Naive B cell (primary cell): ENCODE measurements around the gene CIAO2A. TPM values are rescaled to one million over a fixed set of nuclear protein-coding genes. Genes with fewer than 3 reads are reported as not detected.

Source experiments
- ATAC-seq, 2 donors: fragments of 150-1000 bp; cut with Tn5 transposase; 2 replicates each; pipeline ENCODE4 v1.10.0; 2021; ENCODE audit warnings: low read depth in 2 of 2, mild to moderate bottlenecking in 2 of 2, moderate library complexity in 2 of 2
- DNase-seq: peaks from one replicate; pipeline ENCODE4 v3.0.0; 2022
- H3K27ac Mint-ChIP-seq, 6 donors: one replicate each; pipeline ENCODE4 v1.8.0; 2020 to 2022; ENCODE audit warnings: mild to moderate bottlenecking in 6 of 6, mixed read lengths in 6 of 6, moderate library complexity in 5 of 6, inconsistent platforms in 2 of 6
- H3K27me3 Mint-ChIP-seq, 3 donors: one replicate each; pipeline ENCODE4 v1.8.0; 2021 to 2022; ENCODE audit warnings: mixed read lengths in 3 of 3, mild to moderate bottlenecking in 1 of 3
- H3K36me3 Mint-ChIP-seq, 2 donors: one replicate each; pipeline ENCODE4 v1.8.0; 2020 to 2022; ENCODE audit warnings: mixed read lengths in 2 of 2, inconsistent platforms in 1 of 2, mild to moderate bottlenecking in 1 of 2
- H3K4me1 Mint-ChIP-seq, 3 donors: one replicate each; pipeline ENCODE4 v1.8.0; 2020 to 2022; ENCODE audit warnings: mixed read lengths in 3 of 3, inconsistent platforms in 1 of 3, mild to moderate bottlenecking in 1 of 3, moderate library complexity in 1 of 3
- H3K4me3 Mint-ChIP-seq, 8 donors: one replicate each; pipeline ENCODE4 v1.8.0; 2020 to 2022; ENCODE audit warnings: mild to moderate bottlenecking in 8 of 8, mixed read lengths in 8 of 8, moderate library complexity in 8 of 8, inconsistent platforms in 2 of 8
- H3K9me3 Mint-ChIP-seq, 7 donors: one replicate each; pipeline ENCODE4 v1.8.0; 2020 to 2022; ENCODE audit warnings: mixed read lengths in 7 of 7, mild to moderate bottlenecking in 5 of 7, inconsistent platforms in 2 of 7, moderate library complexity in 1 of 7
- polyA plus RNA-seq, 6 donors: library from polyadenylated mRNA; unstranded; fragments of 300-500 nt; fragmentation: Illumina TruSeq; gene quantifications; one replicate each; pipeline ENCODE4 v1.2.3, GENCODE V29; 2021; ENCODE audit warnings: low read depth in 6 of 6

Gene CIAO2A
- polyA plus RNA-seq, 6 donors from 2014 or later: 260 to 473 (median 320) TPM

- H3K9me3 Mint-ChIP-seq: no peaks in the 10 kb centered on the region
- no peaks in the 10 kb centered on the region for H3K27me3 Mint-ChIP-seq
- DNase-seq (no peak), ATAC-seq (no peak)
- no peaks in the 10 kb centered on the region for H3K36me3 Mint-ChIP-seq
- no peak overlapping the region for H3K27ac Mint-ChIP-seq
- H3K4me1 Mint-ChIP-seq: peaks cover 17 to 22% (median 20%) of the 10 kb centered on the region in 3 donors
- no peak overlapping the region for H3K4me3 Mint-ChIP-seq
Observed at GRCh38 chr15:64038878-64039610, 54.6 kb downstream of the CIAO2A start.

DNA sequence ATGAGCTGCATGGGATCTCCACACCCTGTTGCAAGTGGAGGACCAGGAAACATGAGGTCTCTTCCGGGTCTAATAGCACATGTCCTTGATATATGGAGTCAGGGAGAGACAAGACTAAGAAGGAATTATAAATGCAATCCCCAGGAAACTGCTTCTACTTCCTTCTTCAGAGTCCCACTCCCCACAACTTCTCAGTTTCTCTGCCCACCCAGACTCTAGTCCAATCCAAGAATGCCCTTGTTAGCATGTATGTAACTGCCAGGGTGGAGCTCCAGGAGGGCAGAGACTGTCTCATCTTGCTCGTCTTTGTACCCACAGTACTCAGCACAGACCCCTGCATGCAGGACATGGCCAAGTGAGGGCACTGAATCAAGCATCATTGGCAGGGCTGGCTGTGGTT, 55.7 kb downstream of the CIAO2A start:
- ATAC-seq (no peak), DNase-seq (no peak)
- Mint-ChIP-seq H3K4me3 (no peak overlapping the region), H3K27me3 (no peaks in the 10 kb centered on the region), H3K36me3 (no peaks in the 10 kb centered on the region), H3K27ac (no peak overlapping the region), H3K9me3 (no peaks in the 10 kb centered on the region), H3K4me1 (peaks cover 11 to 16% (median 13%) of the 10 kb centered on the region in 3 donors)

DNA sequence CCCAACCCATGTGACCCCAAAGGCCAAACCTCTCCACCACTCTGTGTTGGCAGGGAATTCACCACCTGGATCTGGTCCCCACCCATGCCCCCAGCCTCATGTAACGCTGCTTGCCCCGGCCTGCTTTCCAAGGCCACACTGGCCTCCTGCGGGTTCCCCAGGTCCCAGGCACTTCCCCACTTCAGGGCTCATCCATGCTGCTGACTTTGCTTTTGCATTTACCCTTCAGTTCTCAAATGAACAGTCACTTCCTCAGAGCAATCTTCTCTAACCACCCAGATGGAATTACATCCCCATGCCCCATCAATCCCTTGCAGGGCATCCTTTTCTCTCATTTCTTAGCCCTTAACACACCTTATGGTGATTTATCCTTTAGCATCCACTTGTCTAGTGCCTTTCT, 56.5 kb downstream of the CIAO2A start:
- no peaks in the 10 kb centered on the region for H3K9me3 Mint-ChIP-seq
- DNase-seq: no peak
- peaks cover 6 to 16% (median 13%) of the 10 kb centered on the region in 3 donors for H3K4me1 Mint-ChIP-seq
- ATAC-seq: no peak
- H3K27ac Mint-ChIP-seq: peak overlapping the region in 1 of 6 donors; percentile 72
- no peaks in the 10 kb centered on the region for H3K27me3 Mint-ChIP-seq
- H3K36me3 Mint-ChIP-seq: no peaks in the 10 kb centered on the region
- H3K4me3 Mint-ChIP-seq: peak overlapping the region in 1 of 8 donors; percentile 25

DNA sequence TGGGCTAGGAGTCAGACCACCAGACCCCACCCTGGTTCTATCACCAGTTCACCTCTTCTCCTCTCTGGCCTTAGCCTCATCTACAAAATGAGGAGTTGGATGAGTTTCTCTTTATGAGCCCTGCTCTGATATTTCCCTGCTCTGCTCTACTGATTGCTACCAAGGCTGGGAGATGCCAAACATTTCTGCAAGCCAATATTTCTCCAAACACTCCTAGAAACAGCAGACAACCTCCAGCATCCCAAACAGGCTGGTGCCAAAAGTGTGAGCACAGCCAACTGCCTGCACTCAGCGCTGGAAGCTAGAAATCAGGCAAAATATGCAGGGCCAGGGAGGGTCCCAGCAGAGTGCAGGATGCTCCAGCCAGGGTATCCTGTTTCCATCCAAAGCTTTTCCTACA, 58.1 kb downstream of the CIAO2A start:
- DNase-seq (no peak), ATAC-seq (no peak)
- no peaks in the 10 kb centered on the region for H3K36me3 Mint-ChIP-seq
- no peak overlapping the region for H3K27ac Mint-ChIP-seq
- peaks cover 6 to 16% (median 16%) of the 10 kb centered on the region in 3 donors for H3K4me1 Mint-ChIP-seq
- no peak overlapping the region for H3K4me3 Mint-ChIP-seq
- H3K27me3 Mint-ChIP-seq: no peaks in the 10 kb centered on the region
- no peaks in the 10 kb centered on the region for H3K9me3 Mint-ChIP-seq

GRCh38 chr15:64034519-64034918, 59.1 kb downstream of the CIAO2A start:
- H3K27ac Mint-ChIP-seq: peak overlapping the region in 2 of 6 donors; percentile 5 to 83
- H3K9me3 Mint-ChIP-seq: no peaks in the 10 kb centered on the region
- H3K36me3 Mint-ChIP-seq: no peaks in the 10 kb centered on the region
- peaks cover 6 to 16% (median 16%) of the 10 kb centered on the region in 3 donors for H3K4me1 Mint-ChIP-seq
- DNase-seq (no peak), ATAC-seq (no peak)
- H3K27me3 Mint-ChIP-seq: no peaks in the 10 kb centered on the region
- peak overlapping the region in 2 of 8 donors; percentile 2 to 40 for H3K4me3 Mint-ChIP-seq

DNA sequence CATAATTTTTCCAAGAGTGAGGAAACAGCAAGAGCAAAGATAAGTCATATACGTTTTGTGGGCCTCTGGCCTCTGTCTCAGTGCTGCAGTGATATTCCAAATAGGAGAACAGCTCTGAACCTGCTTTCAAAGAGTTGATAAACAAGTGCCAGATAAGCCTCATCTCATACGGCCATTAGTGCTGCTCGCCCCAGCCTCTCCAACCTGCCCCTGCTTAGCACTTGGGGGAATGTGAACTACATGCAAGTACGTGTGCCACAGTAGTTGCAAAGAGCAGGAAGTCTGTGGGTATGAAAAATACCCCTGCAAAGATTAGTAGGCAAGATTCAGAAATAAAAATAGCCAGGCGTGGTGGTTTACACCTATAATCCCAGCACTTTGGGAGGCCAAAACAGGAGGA, 61.3 kb downstream of the CIAO2A start:
- peaks cover 6 to 16% (median 16%) of the 10 kb centered on the region in 3 donors for H3K4me1 Mint-ChIP-seq
- H3K36me3 Mint-ChIP-seq: no peaks in the 10 kb centered on the region
- H3K9me3 Mint-ChIP-seq: no peaks in the 10 kb centered on the region
- no peaks in the 10 kb centered on the region for H3K27me3 Mint-ChIP-seq
- H3K4me3 Mint-ChIP-seq: peak overlapping the region in 2 of 8 donors; percentile 26 to 67
- DNase-seq (no peak), ATAC-seq (no peak)
- peak overlapping the region in 1 of 6 donors; percentile 0 for H3K27ac Mint-ChIP-seq

DNA sequence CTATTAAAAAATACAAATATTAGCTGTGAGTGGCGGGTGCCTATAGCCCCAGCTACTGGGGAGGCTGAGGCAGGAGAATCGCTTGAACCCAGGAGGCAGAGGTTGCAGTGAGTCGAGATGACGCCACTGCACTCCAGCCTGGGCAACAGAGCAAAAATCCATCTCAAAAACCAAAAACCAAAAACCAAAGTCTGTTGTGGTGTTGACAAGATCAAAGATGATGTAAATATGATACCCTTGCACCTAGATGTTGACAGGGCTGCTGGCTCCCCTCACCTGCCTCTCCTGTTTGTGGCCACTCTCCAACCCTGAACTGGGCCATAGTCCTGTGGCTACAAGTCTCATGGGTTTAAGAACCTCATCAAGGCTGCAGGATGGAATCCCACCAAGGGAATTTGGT, 63.5 kb downstream of the CIAO2A start:
- Mint-ChIP-seq H3K4me1 (peaks cover 6 to 13% (median 9%) of the 10 kb centered on the region in 3 donors), H3K9me3 (no peaks in the 10 kb centered on the region), H3K36me3 (no peaks in the 10 kb centered on the region), H3K4me3 (no peak overlapping the region), H3K27ac (no peak overlapping the region), H3K27me3 (no peaks in the 10 kb centered on the region)
- no peak for ATAC-seq
- DNase-seq: no peak

- no peaks in the 10 kb centered on the region for H3K9me3 Mint-ChIP-seq
- no peak for ATAC-seq
- DNase-seq: no peak
- no peaks in the 10 kb centered on the region for H3K36me3 Mint-ChIP-seq
- peak overlapping the region in 1 of 8 donors; percentile 62 for H3K4me3 Mint-ChIP-seq
- no peak overlapping the region for H3K27ac Mint-ChIP-seq
- no peaks in the 10 kb centered on the region for H3K27me3 Mint-ChIP-seq
- H3K4me1 Mint-ChIP-seq: peaks cover 6 to 10% (median 8%) of the 10 kb centered on the region in 3 donors
Observed at GRCh38 chr15:64029633-64030032, 64.0 kb downstream of the CIAO2A start.

DNA sequence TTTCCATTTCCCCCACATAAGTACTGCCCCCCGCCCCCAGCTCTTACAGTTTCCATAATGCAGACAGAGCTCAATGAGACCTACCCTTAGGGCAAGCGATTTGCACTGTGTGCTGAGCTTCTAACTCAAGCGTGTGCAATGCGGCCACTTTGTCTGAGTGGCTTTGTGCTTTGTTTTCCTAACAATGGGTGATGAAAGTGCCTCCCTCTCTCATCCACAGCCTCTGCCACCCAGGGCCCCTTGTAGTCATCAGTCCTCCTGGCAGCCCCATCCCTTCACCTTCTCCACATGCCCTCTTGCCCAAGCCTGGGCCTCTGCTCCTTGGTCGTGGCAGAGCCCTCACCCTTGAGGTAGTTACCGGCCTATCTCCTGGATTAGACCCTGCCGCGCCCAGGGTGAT, 64.5 kb downstream of the CIAO2A start:
- no peak for ATAC-seq
- Mint-ChIP-seq H3K4me3 (no peak overlapping the region), H3K27me3 (no peaks in the 10 kb centered on the region), H3K36me3 (no peaks in the 10 kb centered on the region), H3K4me1 (peaks cover 1 to 5% (median 3%) of the 10 kb centered on the region in 3 donors), H3K9me3 (no peaks in the 10 kb centered on the region), H3K27ac (peak overlapping the region in 1 of 6 donors; percentile 78)
- DNase-seq: no peak

DNA sequence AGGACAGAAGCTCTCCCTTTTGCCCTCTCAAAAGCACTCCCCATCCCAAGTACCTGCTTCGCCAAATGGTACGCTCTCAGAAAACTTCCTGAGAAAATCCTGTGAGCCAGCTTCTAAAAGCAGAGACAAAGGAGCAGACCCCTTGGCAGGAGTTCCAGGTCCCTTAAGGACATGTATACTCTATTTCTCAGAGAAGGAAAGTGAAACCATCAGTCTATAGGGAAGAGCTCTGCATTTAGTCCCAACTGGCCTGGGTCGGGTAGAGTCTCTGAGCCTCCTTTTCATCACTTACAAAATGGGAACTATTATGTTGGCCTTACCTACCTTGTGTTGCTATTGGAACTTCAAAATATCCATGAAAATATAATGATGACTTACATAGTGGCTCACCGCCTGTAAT, 67.0 kb downstream of the CIAO2A start:
- H3K9me3 Mint-ChIP-seq: no peaks in the 10 kb centered on the region
- H3K27me3 Mint-ChIP-seq: no peaks in the 10 kb centered on the region
- peak overlapping the region in 1 of 6 donors; percentile 62 for H3K27ac Mint-ChIP-seq
- no peaks in the 10 kb centered on the region for H3K36me3 Mint-ChIP-seq
- ATAC-seq: no peak
- peaks cover 0 to 7% (median 0%) of the 10 kb centered on the region in 3 donors for H3K4me1 Mint-ChIP-seq
- no peak overlapping the region for H3K4me3 Mint-ChIP-seq
- no peak for DNase-seq

GRCh38 chr15:64024172-64025050, 69.2 kb downstream of the CIAO2A start:
- no peak overlapping the region for H3K27ac Mint-ChIP-seq
- H3K4me3 Mint-ChIP-seq: no peak overlapping the region
- H3K36me3 Mint-ChIP-seq: peaks cover 8 to 9% of the 10 kb centered on the region in 2 donors
- DNase-seq: no peak
- peaks cover 0 to 4% (median 0%) of the 10 kb centered on the region in 3 donors for H3K4me1 Mint-ChIP-seq
- peaks cover 0 to 10% (median 0%) of the 10 kb centered on the region in 7 donors for H3K9me3 Mint-ChIP-seq
- ATAC-seq: no peak
- H3K27me3 Mint-ChIP-seq: no peaks in the 10 kb centered on the region

GRCh38 chr15:64023220-64023619, 70.4 kb downstream of the CIAO2A start:
- Mint-ChIP-seq H3K36me3 (peaks cover 8 to 9% of the 10 kb centered on the region in 2 donors), H3K9me3 (peaks cover 0 to 10% (median 0%) of the 10 kb centered on the region in 7 donors), H3K4me3 (no peak overlapping the region), H3K27ac (no peak overlapping the region), H3K27me3 (no peaks in the 10 kb centered on the region), H3K4me1 (peaks cover 0 to 4% (median 0%) of the 10 kb centered on the region in 3 donors)
- DNase-seq (no peak), ATAC-seq (no peak)

DNA sequence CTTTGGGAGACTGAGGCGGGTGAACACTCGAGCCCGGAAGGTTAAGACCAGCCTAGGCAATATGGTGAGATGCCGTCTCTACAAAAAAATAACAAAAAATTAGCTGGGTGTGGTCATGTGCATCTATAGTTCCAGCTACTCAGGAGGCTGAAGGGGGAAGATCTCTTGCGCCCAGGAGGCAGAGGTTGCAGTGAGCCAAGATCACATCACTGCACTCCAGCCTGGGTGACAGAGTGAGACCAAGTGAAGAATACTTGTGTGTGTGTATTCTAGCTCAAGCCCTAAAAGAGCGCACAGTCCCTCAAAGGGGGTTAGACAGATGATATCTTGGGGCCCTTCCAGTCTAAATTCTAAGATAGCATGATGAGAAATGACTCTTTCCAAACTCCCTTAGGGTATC, 71.1 kb downstream of the CIAO2A start:
- Mint-ChIP-seq H3K4me3 (no peak overlapping the region), H3K27ac (no peak overlapping the region), H3K36me3 (peaks cover 8 to 9% of the 10 kb centered on the region in 2 donors), H3K4me1 (peaks cover 0 to 4% (median 0%) of the 10 kb centered on the region in 3 donors), H3K27me3 (no peaks in the 10 kb centered on the region), H3K9me3 (peaks cover 0 to 10% (median 0%) of the 10 kb centered on the region in 7 donors)
- DNase-seq (no peak), ATAC-seq (no peak)
